Karpas-422 (cell line): ENCODE results near the gene MYF5. TPM values are rescaled to one million over a fixed set of nuclear protein-coding genes. Genes with fewer than 3 reads are reported as not detected.
A peak's percentile ranks its signal among the peaks of the same experiment; 100 is the strongest.

Experiments
- DNase-seq: peaks from one replicate; pipeline ENCODE4 v3.0.0-alpha.2; 2015
- H2AFZ ChIP-seq: fragments of 200-600 bp; sonication (generic); 2 replicates; pipeline ENCODE4 v1.6.1; 2014; ENCODE audit warnings: antibody characterized with exemption, low read length, mixed read lengths
- H3K27ac ChIP-seq: fragments of 200-600 bp; sonication (generic); 2 replicates; pipeline ENCODE4 v1.5.1; 2014; ENCODE audit warnings: mild to moderate bottlenecking, low read length, moderate library complexity
- H3K27me3 ChIP-seq: fragments of 200-600 bp; sonication (generic); 2 replicates; pipeline ENCODE4 v1.6.1; 2014; ENCODE audit warnings: low read length, mixed read lengths
- H3K36me3 ChIP-seq: fragments of 200-600 bp; sonication (generic); 2 replicates; pipeline ENCODE4 v1.6.1; 2014; ENCODE audit warnings: low read length, mixed read lengths; ENCODE audit not compliant: insufficient read depth
- H3K4me1 ChIP-seq: fragments of 200-600 bp; sonication (generic); 2 replicates; pipeline ENCODE4 v1.6.1; 2014; ENCODE audit warnings: mild to moderate bottlenecking, low read length, mixed read lengths
- H3K4me2 ChIP-seq: fragments of 200-600 bp; sonication (generic); 2 replicates; pipeline ENCODE4 v1.6.1; 2014; ENCODE audit warnings: low read length, low read depth, mild to moderate bottlenecking; ENCODE audit not compliant: poor library complexity, severe bottlenecking
- H3K4me3 ChIP-seq: fragments of 200-600 bp; sonication (generic); 2 replicates; pipeline ENCODE4 v1.5.1; 2014; ENCODE audit warnings: mild to moderate bottlenecking, antibody characterized with exemption, low read length, mixed read lengths
- H3K79me2 ChIP-seq: fragments of 200-600 bp; sonication (generic); 2 replicates; pipeline ENCODE4 v1.6.1; 2014; ENCODE audit warnings: mild to moderate bottlenecking, low read length, mixed read lengths
- H3K9ac ChIP-seq: fragments of 200-600 bp; sonication (generic); 2 replicates; pipeline ENCODE4 v1.6.0; 2014; ENCODE audit warnings: low read length
- H3K9me2 ChIP-seq: fragments of 200-600 bp; sonication (generic), shearing (Covaris generic); replicated peaks from 2 replicates; pipeline ENCODE4 v1.6.0; 2014; ENCODE audit warnings: mild to moderate bottlenecking, low read length, moderate library complexity; ENCODE audit not compliant: insufficient read depth
- H3K9me3 ChIP-seq: fragments of 300-700, 200-600 bp; sonication (generic); 2 replicates; pipeline ENCODE4 v1.6.1; 2014; ENCODE audit warnings: low read length, mixed read lengths
- H4K20me1 ChIP-seq: fragments of 200-600 bp; sonication (generic); 2 replicates; pipeline ENCODE4 v1.6.1; 2014; ENCODE audit warnings: mild to moderate bottlenecking, antibody characterized with exemption, low read length, low read depth; ENCODE audit not compliant: insufficient read depth
- total RNA-seq: library from RNA; depleted of rRNA; stranded (reverse); fragments of >200 nt; shearing (Covaris generic); gene quantifications from 2 replicates; pipeline ENCODE4 v1.2.3, GENCODE V29; 2014; ENCODE audit warnings: low replicate concordance; rRNA removed

Gene MYF5
- total RNA-seq, 1 experiment from 2014 or later, result not detected

- no peak overlapping the region for H3K4me3 ChIP-seq
- no peak overlapping the region for H2AFZ ChIP-seq
- no peak overlapping the region for H3K9ac ChIP-seq
- H3K27me3 ChIP-seq, result no peaks in the 10 kb centered on the region
- no peak overlapping the region for H3K27ac ChIP-seq
- no peak for DNase-seq
- no peaks in the 10 kb centered on the region for H4K20me1 ChIP-seq
- H3K4me2 ChIP-seq, result no peak overlapping the region
- no peaks in the 10 kb centered on the region for H3K9me3 ChIP-seq
- H3K9me2 ChIP-seq, result no peaks in the 10 kb centered on the region
- no peaks in the 10 kb centered on the region for H3K36me3 ChIP-seq
- H3K79me2 ChIP-seq, result no peaks in the 10 kb centered on the region
- peaks cover 11% of the 10 kb centered on the region for H3K4me1 ChIP-seq
Measured at GRCh38 chr12:80761838-80762237, 45.1 kb downstream of the MYF5 start.

GRCh38 chr12:80763874-80764273 is 47.2 kb downstream of the MYF5 start:
- Histone ChIP-seq H3K4me2 (no peak overlapping the region), H3K4me3 (no peak overlapping the region), H3K36me3 (no peaks in the 10 kb centered on the region), H3K9ac (no peak overlapping the region), H3K27me3 (no peaks in the 10 kb centered on the region), H4K20me1 (no peaks in the 10 kb centered on the region), H3K9me2 (no peaks in the 10 kb centered on the region), H3K79me2 (no peaks in the 10 kb centered on the region), H3K4me1 (peaks cover 23% of the 10 kb centered on the region), H3K9me3 (no peaks in the 10 kb centered on the region), H3K27ac (no peak overlapping the region), H2AFZ (no peak overlapping the region)
- peak; percentile 86 for DNase-seq

- H3K27ac ChIP-seq, result no peak overlapping the region; the same call in 1 of the 2 replicates
- H3K9me3 ChIP-seq, result no peaks in the 10 kb centered on the region
- H3K9me2 ChIP-seq, result no peaks in the 10 kb centered on the region
- H3K4me2 ChIP-seq, result peak overlapping the region; percentile 68
- H3K4me3 ChIP-seq, result 0 out of 2 replicates have a peak overlapping the region, but pooled peaks have one; percentile 31
- peaks cover 29% of the 10 kb centered on the region for H3K4me1 ChIP-seq
- no peaks in the 10 kb centered on the region for H4K20me1 ChIP-seq
- H3K27me3 ChIP-seq, result 0 out of 2 replicates have a peak, but pooled peaks cover 3% of the 10 kb centered on the region
- no peak overlapping the region for H2AFZ ChIP-seq
- H3K36me3 ChIP-seq, result no peaks in the 10 kb centered on the region
- DNase-seq, result no peak
- H3K9ac ChIP-seq, result no peak overlapping the region
- no peaks in the 10 kb centered on the region for H3K79me2 ChIP-seq
Measured at GRCh38 chr12:80766210-80766609, 49.5 kb downstream of the MYF5 start.

GRCh38 chr12:80766897-80767296 is 50.2 kb downstream of the MYF5 start:
- 0 out of 2 replicates have a peak overlapping the region, but pooled peaks have one; percentile 31 for H3K4me3 ChIP-seq
- peaks cover 29% of the 10 kb centered on the region for H3K4me1 ChIP-seq
- no peak overlapping the region for H3K9ac ChIP-seq
- no peaks in the 10 kb centered on the region for H3K79me2 ChIP-seq
- H3K9me3 ChIP-seq, result no peaks in the 10 kb centered on the region
- peak overlapping the region; percentile 68 for H3K4me2 ChIP-seq
- no peaks in the 10 kb centered on the region for H3K9me2 ChIP-seq
- H3K27ac ChIP-seq, result no peak overlapping the region; the same call in 1 of the 2 replicates
- no peak overlapping the region for H2AFZ ChIP-seq
- H3K36me3 ChIP-seq, result no peaks in the 10 kb centered on the region
- peak; percentile 94 for DNase-seq
- 0 out of 2 replicates have a peak, but pooled peaks cover 4% of the 10 kb centered on the region for H3K27me3 ChIP-seq
- no peaks in the 10 kb centered on the region for H4K20me1 ChIP-seq

Other genes with a start within 250 kb of the MYF5 start
- not detected in 2 replicates for gene MYF6, start 9.3 kb upstream of the MYF5 start, total RNA-seq
- 0.04 and 0.15 TPM in 2 replicates for gene LIN7A, start 221.0 kb downstream of the MYF5 start, total RNA-seq